Muscle layer of duodenum (tissue), 2 donors: Measurements from ENCODE around the gene ACKR2.

Experiments used
- H3K27ac ChIP-seq: one replicate; pipeline ENCODE4 v1.7.0; 2013; ENCODE audit warnings: mild to moderate bottlenecking, low read length
- H3K27me3 ChIP-seq: one replicate; pipeline ENCODE4 v1.7.0; 2013; ENCODE audit warnings: low read depth, mild to moderate bottlenecking, control low read depth, low read length
- H3K36me3 ChIP-seq, 2 donors: one replicate each; pipeline ENCODE4 v1.7.0; 2013; ENCODE audit warnings: low read length in 2 of 2, control low read depth in 1 of 2, mild to moderate bottlenecking in 1 of 2; ENCODE audit not compliant: insufficient read depth in 2 of 2, control insufficient read depth in 1 of 2
- H3K4me1 ChIP-seq, 2 donors: one replicate each; pipeline ENCODE4 v1.7.0; 2013; ENCODE audit warnings: low read length in 2 of 2, mild to moderate bottlenecking in 2 of 2, control low read depth in 1 of 2, moderate library complexity in 1 of 2; ENCODE audit not compliant: insufficient read depth in 2 of 2, control insufficient read depth in 1 of 2
- H3K4me3 ChIP-seq, 2 donors: one replicate each; pipeline ENCODE4 v1.7.0; 2013; ENCODE audit warnings: low read length in 2 of 2, low read depth in 1 of 2, mild to moderate bottlenecking in 1 of 2
- H3K9me3 ChIP-seq, 2 donors: one replicate each; pipeline ENCODE4 v1.7.0; 2013; ENCODE audit warnings: low read length in 2 of 2, control low read depth in 1 of 2, mild to moderate bottlenecking in 1 of 2; ENCODE audit not compliant: control insufficient read depth in 1 of 2
- donor health status: healthy.

The ACKR2 gene

GRCh38 chr3:42850263-42850662 lies 41.0 kb downstream of the ACKR2 start:
- no peaks in the 10 kb centered on the region for H3K9me3 ChIP-seq
- H3K36me3 ChIP-seq = no peaks in the 10 kb centered on the region
- H3K27ac ChIP-seq = no peak overlapping the region
- no peak overlapping the region for H3K4me3 ChIP-seq
- peaks cover 0 to 16% of the 10 kb centered on the region in 2 donors for H3K4me1 ChIP-seq
- no peaks in the 10 kb centered on the region for H3K27me3 ChIP-seq

- H3K4me3 ChIP-seq = no peak overlapping the region
- peaks cover 0 to 10% of the 10 kb centered on the region in 2 donors for H3K4me1 ChIP-seq
- H3K27ac ChIP-seq = peak overlapping the region; percentile 2
- no peaks in the 10 kb centered on the region for H3K9me3 ChIP-seq
- no peaks in the 10 kb centered on the region for H3K36me3 ChIP-seq
- no peaks in the 10 kb centered on the region for H3K27me3 ChIP-seq
Observed at GRCh38 chr3:42851228-42851834, 42.1 kb downstream of the ACKR2 start.

- Histone ChIP-seq H3K4me3 (no peak overlapping the region), H3K9me3 (no peaks in the 10 kb centered on the region), H3K36me3 (no peaks in the 10 kb centered on the region), H3K27me3 (no peaks in the 10 kb centered on the region), H3K4me1 (no peaks in the 10 kb centered on the region), H3K27ac (no peak overlapping the region)
Observed at GRCh38 chr3:42852441-42852840, 43.2 kb downstream of the ACKR2 start.

- H3K27ac ChIP-seq = no peak overlapping the region
- H3K9me3 ChIP-seq = no peaks in the 10 kb centered on the region
- no peaks in the 10 kb centered on the region for H3K4me1 ChIP-seq
- H3K36me3 ChIP-seq = no peaks in the 10 kb centered on the region
- no peak overlapping the region for H3K4me3 ChIP-seq
- no peaks in the 10 kb centered on the region for H3K27me3 ChIP-seq
Observed at GRCh38 chr3:42853056-42853455, 43.8 kb downstream of the ACKR2 start.

GRCh38 chr3:42853739-42854302 lies 44.6 kb downstream of the ACKR2 start:
- no peak overlapping the region for H3K4me3 ChIP-seq
- no peak overlapping the region for H3K27ac ChIP-seq
- no peaks in the 10 kb centered on the region for H3K27me3 ChIP-seq
- H3K36me3 ChIP-seq = no peaks in the 10 kb centered on the region
- H3K4me1 ChIP-seq = no peaks in the 10 kb centered on the region
- no peaks in the 10 kb centered on the region for H3K9me3 ChIP-seq

GRCh38 chr3:42855219-42855546 lies 45.9 kb downstream of the ACKR2 start:
- Histone ChIP-seq H3K4me3 (no peak overlapping the region), H3K27ac (no peak overlapping the region), H3K36me3 (no peaks in the 10 kb centered on the region), H3K4me1 (no peaks in the 10 kb centered on the region), H3K27me3 (no peaks in the 10 kb centered on the region), H3K9me3 (no peaks in the 10 kb centered on the region)

GRCh38 chr3:42855547-42856380 lies 46.5 kb downstream of the ACKR2 start:
- H3K4me1 ChIP-seq = no peaks in the 10 kb centered on the region
- no peaks in the 10 kb centered on the region for H3K36me3 ChIP-seq
- H3K27ac ChIP-seq = no peak overlapping the region

GRCh38 chr3:42856544-42856943 lies 47.3 kb downstream of the ACKR2 start:
- Histone ChIP-seq H3K27me3 (no peaks in the 10 kb centered on the region), H3K4me3 (no peak overlapping the region), H3K9me3 (peaks cover 0 to 2% of the 10 kb centered on the region in 2 donors), H3K27ac (no peak overlapping the region), H3K4me1 (no peaks in the 10 kb centered on the region), H3K36me3 (no peaks in the 10 kb centered on the region)

More at GRCh38 chr3:42855547-42856380, 46.5 kb downstream of the ACKR2 start:
- Histone ChIP-seq H3K4me3 (no peak overlapping the region), H3K9me3 (peaks cover 0 to 2% of the 10 kb centered on the region in 2 donors), H3K27me3 (no peaks in the 10 kb centered on the region)

- H3K27ac ChIP-seq = no peak overlapping the region
- no peak overlapping the region for H3K4me3 ChIP-seq
- H3K4me1 ChIP-seq = no peaks in the 10 kb centered on the region
- H3K36me3 ChIP-seq = no peaks in the 10 kb centered on the region
- H3K9me3 ChIP-seq = peaks cover 0 to 2% of the 10 kb centered on the region in 2 donors
- no peaks in the 10 kb centered on the region for H3K27me3 ChIP-seq
Observed at GRCh38 chr3:42864321-42864950, 55.2 kb downstream of the ACKR2 start.

- Histone ChIP-seq H3K4me3 (no peak overlapping the region), H3K9me3 (peaks cover 0 to 2% of the 10 kb centered on the region in 2 donors), H3K27ac (no peak overlapping the region), H3K27me3 (no peaks in the 10 kb centered on the region), H3K4me1 (no peaks in the 10 kb centered on the region), H3K36me3 (no peaks in the 10 kb centered on the region)
Observed at GRCh38 chr3:42865256-42865655, 56.0 kb downstream of the ACKR2 start.

GRCh38 chr3:42867138-42867537 lies 57.9 kb downstream of the ACKR2 start:
- Histone ChIP-seq H3K36me3 (no peaks in the 10 kb centered on the region), H3K9me3 (no peaks in the 10 kb centered on the region), H3K27ac (no peak overlapping the region), H3K4me1 (no peaks in the 10 kb centered on the region), H3K27me3 (no peaks in the 10 kb centered on the region), H3K4me3 (no peak overlapping the region)
